Epithelial cell of esophagus (primary cell): ENCODE data around the gene FCMR.

ENCODE experiments used
- DNase-seq: peaks from one replicate; pipeline ENCODE4 v3.0.0; 2010; ENCODE audit warnings: low read depth
- H3K4me3 ChIP-seq: 2 replicates; pipeline ENCODE4 v1.5.1; 2011; ENCODE audit warnings: mild to moderate bottlenecking, low read length, control low read depth
- TF ChIP-seq, protein P1 (sequence below): IDR thresholded peaks from 2 replicates; pipeline ENCODE4 v1.5.1; 2011; ENCODE audit warnings: low read depth, mild to moderate bottlenecking, low read length, control low read depth, inconsistent platforms; ENCODE audit not compliant: insufficient read depth; ENCODE audit errors: missing control alignments

Gene FCMR

DNA sequence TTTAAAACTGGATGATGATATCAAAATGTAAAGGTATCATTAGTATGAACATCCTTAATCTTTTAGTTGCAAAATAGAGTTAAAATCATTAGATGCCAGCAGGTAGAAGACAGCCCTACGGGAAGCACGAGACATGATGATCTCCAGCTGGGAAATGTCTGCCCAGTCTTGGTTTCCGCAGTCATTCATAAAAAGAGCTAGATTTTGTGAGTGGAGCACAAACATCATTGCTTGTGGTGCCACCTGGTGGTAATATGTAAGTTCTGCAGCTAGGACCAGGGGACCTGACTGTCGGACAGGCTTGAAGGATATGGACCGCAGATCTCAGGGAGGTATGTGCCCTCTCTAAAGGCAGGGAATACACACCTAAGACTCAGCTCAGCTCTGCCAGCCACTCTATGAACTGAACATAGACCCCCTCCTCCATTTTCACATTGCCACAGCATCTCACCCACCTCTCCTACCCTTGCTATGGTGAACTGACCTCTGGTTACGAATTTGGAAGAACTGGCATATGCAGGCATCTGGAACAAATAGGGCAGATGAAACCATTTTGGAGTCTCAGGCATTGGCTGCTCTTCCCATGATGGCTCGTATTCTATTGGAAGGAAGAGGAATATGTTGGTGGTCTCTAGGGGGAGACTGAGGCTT is 9.2 kb downstream of the FCMR start:
- H3K4me3 ChIP-seq, result no peak overlapping the region
- DNase-seq, result peak; percentile 76
- TF ChIP-seq, protein P1, sequence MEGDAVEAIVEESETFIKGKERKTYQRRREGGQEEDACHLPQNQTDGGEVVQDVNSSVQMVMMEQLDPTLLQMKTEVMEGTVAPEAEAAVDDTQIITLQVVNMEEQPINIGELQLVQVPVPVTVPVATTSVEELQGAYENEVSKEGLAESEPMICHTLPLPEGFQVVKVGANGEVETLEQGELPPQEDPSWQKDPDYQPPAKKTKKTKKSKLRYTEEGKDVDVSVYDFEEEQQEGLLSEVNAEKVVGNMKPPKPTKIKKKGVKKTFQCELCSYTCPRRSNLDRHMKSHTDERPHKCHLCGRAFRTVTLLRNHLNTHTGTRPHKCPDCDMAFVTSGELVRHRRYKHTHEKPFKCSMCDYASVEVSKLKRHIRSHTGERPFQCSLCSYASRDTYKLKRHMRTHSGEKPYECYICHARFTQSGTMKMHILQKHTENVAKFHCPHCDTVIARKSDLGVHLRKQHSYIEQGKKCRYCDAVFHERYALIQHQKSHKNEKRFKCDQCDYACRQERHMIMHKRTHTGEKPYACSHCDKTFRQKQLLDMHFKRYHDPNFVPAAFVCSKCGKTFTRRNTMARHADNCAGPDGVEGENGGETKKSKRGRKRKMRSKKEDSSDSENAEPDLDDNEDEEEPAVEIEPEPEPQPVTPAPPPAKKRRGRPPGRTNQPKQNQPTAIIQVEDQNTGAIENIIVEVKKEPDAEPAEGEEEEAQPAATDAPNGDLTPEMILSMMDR, result peak; percentile 86

DNA sequence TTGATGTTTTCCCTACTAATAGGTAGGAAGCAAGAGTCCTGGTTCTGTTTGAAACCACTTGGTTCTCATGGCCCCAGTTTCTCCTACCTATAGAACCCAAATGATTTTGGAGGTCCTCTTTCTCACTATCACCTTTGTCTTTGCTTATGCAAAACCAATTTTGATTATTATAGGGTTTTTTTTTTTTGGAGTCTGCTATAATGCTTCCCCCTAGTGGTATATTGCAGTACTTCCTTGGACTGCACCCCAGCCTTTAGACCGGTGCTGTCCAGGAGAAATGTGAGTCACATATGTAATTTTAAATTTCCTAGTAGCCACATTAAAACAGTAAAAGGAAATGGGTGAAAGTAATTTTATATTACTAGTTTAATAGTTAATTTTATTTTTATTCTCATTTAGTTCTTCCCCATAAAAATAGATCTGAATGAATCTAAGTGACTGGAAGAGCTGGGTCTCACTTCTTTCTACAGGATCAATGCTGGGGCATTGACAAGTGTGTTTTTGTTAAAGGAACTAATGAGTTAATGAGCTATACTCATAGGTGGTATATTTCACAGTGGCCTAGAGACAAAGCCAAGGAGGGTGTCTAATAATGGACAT is 10.6 kb downstream of the FCMR start:
- no peak overlapping the region for H3K4me3 ChIP-seq
- TF ChIP-seq, protein P1, result peak; percentile 75
- DNase-seq, result peak; percentile 77

DNA sequence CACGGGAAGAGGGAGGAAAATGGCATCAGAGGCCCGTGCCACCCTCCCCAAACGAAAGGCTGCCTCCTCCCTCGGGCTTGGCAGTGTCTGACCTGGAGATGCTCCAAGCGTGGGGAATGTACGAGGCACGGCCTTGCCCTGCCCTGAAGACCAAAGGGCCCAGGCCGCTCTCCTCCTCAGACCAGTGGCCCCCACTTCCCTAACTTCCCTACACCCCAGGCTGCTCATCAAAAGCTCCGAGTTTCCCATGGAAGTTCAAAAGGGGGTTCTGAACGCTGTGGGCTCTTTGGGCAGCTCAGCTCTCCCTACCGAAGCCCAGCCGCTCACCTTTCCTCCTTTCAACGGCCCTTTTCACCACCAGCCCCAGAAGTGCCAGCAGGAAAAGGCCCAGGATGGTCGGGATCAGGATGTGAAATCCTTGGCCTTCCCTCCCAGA is 11.8 kb downstream of the FCMR start:
- TF ChIP-seq, protein P1, result no peak
- peak overlapping the region; percentile 34 for H3K4me3 ChIP-seq
- no peak for DNase-seq

DNA sequence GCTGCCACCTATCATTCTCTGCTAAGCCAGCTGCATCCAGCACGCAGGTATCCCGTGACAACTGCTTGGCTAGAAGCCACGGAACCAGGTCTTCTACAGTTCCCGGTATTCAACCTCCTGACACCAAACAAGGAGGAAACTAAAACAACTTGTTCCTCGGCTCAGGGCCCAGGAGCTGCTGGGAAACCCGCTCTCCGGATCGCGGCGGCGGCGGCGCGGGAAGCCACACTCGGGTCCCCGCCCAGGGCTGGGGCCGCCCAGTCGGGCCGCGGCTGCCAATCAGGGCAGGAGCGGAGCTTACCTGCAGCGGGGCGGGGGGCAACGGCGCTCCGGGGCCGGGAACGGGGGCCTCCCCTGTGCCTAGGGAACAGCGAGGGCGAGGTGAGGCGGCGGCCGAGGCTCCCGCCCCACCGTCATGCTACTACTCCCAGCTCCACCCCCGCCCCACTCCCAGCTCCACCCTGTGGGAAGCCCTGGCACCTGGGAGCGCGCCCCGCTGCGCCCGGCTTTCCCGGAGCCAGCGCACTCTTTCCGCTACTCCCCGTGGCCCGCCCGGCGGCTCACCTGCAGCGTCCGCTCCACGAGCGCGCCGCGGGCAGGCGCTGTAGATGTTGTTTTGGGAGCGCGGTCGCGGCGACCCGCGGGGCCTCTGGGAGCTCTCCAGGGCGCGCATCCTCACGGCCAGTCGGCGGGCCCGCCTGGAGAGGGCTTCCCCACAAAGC is 12.4 kb downstream of the FCMR start:
- TF ChIP-seq, protein P1, result no peak
- peak overlapping the region; percentile 34 for H3K4me3 ChIP-seq
- DNase-seq, result peak; percentile 85

DNA sequence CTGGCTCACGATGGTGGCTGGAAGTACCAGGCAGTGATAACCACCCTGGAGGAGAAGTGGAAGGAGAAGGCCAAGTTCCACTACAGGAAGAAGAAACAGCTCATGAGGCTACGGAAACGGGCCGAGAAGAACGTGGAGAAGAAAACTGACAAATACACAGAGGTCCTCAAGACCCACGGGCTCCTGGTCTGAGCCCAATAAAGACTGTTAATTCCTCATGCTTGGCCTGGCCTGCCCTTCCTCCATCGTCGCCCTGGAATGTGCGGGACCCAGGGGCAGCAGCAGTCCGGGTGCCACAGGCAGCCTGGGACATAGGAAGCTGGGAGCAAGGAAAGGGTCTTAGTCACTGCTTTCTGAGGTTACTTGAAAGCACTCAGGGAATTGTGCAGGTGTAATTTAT is 13.7 kb downstream of the FCMR start:
- TF ChIP-seq, protein P1, result no peak
- no peak overlapping the region for H3K4me3 ChIP-seq
- DNase-seq, result no peak

DNA sequence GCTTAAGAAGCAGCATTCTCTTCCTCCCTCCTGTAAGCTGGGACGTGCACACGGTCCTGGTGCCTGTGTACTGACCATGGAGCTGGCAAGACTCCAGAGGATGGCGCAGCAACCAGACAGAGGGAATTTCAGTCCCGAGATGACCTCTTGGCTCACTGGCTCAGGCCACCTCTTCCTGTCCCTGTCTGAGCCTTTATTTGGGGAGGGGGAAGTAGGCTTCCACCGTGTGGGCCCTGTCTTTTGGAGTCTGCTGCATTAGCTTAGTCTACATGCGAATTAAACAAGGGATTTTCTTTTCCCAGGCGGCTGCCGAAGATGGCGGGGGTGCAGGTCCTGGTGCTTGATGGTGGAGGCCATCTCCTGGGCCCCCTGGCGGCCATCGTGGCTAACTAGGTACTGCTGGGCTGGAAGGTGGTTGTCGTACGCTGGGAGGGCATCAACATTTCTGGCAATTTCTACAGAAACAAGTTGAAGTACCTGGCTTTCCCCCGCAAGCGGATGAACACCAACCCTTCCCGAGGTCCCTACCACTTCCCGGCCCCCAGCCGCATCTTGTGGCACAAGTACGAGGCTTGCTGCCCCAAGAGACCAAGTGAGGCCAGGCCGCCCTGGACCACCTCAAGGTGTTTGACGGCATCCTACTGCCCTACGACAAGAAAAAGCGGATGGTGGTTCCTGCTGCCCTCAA is 14.3 kb downstream of the FCMR start:
- H3K4me3 ChIP-seq, result no peak overlapping the region
- DNase-seq, result no peak
- TF ChIP-seq, protein P1, result peak; percentile 18
